HL-60 (cell line): Measurements from ENCODE around the gene ZNRF2.

ENCODE experiments used
- DNase-seq, 2 experiments: peaks; one replicate each; pipeline ENCODE4 v3.0.0-alpha.2; 2010 to 2020; ENCODE audit warnings: low read depth in 1 of 2, low spot score in 1 of 2
- H3K27ac ChIP-seq: fragments of 250-450 bp; sonication (Bioruptor Pico); replicated peaks from 2 replicates; pipeline ENCODE4 v1.5.1; 2020; ENCODE audit warnings: mild to moderate bottlenecking, moderate library complexity
- H3K27me3 ChIP-seq: fragments of 250-450 bp; sonication (Bioruptor Pico); 2 replicates; pipeline ENCODE4 v1.5.1; 2021; ENCODE audit warnings: mild to moderate bottlenecking, moderate library complexity; ENCODE audit not compliant: insufficient read depth, poor library complexity, severe bottlenecking
- H3K4me3 ChIP-seq: replicated peaks from 2 replicates; pipeline ENCODE4 v1.5.1; 2011; ENCODE audit warnings: mild to moderate bottlenecking, control low read depth, low read length; ENCODE audit not compliant: insufficient read depth
- GABPA ChIP-seq: IDR thresholded peaks from 2 replicates; pipeline ENCODE4 v1.6.1; 2012; ENCODE audit warnings: low read depth
- POLR2AphosphoS5 ChIP-seq: IDR thresholded peaks from 2 replicates; pipeline ENCODE4 v1.6.1; 2012; ENCODE audit warnings: low read depth
- SPI1 ChIP-seq: IDR thresholded peaks from 2 replicates; pipeline ENCODE4 v1.6.1; 2012; ENCODE audit warnings: low read depth, mild to moderate bottlenecking, borderline replicate concordance
- TF ChIP-seq, protein P1 (sequence below): IDR thresholded peaks from one replicate; pipeline ENCODE4 v1.5.1; 2011; ENCODE audit warnings: low read length, control low read depth, inconsistent platforms; ENCODE audit not compliant: insufficient read depth
- TF ChIP-seq, protein P2 (sequence below): IDR thresholded peaks from 2 replicates; pipeline ENCODE4 v1.6.1; 2012; ENCODE audit warnings: low read depth; ENCODE audit not compliant: insufficient replicate concordance

The ZNRF2 gene

DNA sequence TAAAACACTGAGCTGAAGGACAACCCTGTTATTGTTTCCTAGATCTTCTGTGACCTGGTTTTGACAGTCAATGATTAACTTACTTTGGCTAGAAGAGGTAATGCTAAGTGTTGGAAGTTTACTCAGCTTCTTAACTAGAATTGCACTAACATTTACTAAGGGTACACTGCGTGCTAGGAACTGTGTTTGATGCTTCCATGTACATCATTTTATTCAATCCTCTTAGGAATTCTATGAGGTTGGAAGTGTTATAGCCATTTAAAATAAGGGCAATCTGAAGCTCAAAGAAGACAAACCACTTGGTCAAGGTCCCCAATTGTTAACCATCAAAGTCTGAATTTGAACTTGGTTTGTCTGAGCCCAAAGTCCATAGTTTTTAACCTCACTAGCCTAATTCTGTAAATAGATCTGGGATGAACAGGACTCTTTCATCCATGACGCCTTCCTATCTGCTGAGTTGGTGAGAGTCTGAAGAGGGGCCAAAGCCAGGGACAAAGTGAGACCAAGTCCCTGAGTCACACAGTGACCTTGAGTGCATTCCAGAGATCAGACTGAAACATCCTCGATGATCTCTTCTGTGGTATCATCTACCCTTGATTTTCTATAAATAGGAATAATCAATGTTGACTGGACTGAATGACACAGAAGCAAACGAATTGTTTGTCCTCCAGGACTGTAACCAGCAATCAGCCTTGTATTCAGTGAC is 29.2 kb upstream of the ZNRF2 start:
- Histone ChIP-seq H3K27me3 (no peaks in the 10 kb centered on the region), H3K27ac (no peak overlapping the region), H3K4me3 (no peak overlapping the region)
- DNase-seq = no peak
- no peak for TF ChIP-seq POLR2AphosphoS5
- TF ChIP-seq, protein P1, sequence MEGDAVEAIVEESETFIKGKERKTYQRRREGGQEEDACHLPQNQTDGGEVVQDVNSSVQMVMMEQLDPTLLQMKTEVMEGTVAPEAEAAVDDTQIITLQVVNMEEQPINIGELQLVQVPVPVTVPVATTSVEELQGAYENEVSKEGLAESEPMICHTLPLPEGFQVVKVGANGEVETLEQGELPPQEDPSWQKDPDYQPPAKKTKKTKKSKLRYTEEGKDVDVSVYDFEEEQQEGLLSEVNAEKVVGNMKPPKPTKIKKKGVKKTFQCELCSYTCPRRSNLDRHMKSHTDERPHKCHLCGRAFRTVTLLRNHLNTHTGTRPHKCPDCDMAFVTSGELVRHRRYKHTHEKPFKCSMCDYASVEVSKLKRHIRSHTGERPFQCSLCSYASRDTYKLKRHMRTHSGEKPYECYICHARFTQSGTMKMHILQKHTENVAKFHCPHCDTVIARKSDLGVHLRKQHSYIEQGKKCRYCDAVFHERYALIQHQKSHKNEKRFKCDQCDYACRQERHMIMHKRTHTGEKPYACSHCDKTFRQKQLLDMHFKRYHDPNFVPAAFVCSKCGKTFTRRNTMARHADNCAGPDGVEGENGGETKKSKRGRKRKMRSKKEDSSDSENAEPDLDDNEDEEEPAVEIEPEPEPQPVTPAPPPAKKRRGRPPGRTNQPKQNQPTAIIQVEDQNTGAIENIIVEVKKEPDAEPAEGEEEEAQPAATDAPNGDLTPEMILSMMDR = no peak
- no peak for TF ChIP-seq SPI1

DNA sequence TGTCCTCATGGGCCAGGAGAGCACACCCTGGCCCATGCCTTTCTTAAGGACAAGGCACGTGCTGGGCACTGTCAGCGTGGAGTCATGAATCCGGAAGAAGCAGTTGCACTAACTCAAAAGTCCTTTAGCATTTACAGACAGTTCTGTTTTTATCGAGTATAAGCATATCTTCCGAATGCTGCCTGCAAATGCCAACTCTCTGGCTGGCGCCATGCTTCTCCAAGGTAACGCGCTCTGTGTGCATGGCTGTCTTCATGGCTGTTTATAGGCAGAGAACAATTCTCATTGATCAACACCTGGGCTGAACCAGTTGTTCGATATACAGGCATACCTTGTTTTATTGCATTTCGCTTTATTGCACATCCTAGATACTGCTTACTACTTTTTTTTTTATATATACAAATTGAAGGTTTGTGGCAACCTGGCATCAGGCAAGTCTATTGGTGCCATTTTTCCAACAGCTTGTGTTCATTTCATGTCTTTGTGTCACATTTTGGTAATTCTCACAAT is 28.0 kb upstream of the ZNRF2 start:
- no peaks in the 10 kb centered on the region for H3K27me3 ChIP-seq
- no peak overlapping the region for H3K4me3 ChIP-seq
- H3K27ac ChIP-seq = no peak overlapping the region
- no peak for TF ChIP-seq POLR2AphosphoS5
- TF ChIP-seq SPI1 = no peak
- TF ChIP-seq, protein P2, sequence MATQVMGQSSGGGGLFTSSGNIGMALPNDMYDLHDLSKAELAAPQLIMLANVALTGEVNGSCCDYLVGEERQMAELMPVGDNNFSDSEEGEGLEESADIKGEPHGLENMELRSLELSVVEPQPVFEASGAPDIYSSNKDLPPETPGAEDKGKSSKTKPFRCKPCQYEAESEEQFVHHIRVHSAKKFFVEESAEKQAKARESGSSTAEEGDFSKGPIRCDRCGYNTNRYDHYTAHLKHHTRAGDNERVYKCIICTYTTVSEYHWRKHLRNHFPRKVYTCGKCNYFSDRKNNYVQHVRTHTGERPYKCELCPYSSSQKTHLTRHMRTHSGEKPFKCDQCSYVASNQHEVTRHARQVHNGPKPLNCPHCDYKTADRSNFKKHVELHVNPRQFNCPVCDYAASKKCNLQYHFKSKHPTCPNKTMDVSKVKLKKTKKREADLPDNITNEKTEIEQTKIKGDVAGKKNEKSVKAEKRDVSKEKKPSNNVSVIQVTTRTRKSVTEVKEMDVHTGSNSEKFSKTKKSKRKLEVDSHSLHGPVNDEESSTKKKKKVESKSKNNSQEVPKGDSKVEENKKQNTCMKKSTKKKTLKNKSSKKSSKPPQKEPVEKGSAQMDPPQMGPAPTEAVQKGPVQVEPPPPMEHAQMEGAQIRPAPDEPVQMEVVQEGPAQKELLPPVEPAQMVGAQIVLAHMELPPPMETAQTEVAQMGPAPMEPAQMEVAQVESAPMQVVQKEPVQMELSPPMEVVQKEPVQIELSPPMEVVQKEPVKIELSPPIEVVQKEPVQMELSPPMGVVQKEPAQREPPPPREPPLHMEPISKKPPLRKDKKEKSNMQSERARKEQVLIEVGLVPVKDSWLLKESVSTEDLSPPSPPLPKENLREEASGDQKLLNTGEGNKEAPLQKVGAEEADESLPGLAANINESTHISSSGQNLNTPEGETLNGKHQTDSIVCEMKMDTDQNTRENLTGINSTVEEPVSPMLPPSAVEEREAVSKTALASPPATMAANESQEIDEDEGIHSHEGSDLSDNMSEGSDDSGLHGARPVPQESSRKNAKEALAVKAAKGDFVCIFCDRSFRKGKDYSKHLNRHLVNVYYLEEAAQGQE = no peak
- TF ChIP-seq, protein P1 = no peak
- TF ChIP-seq GABPA = no peak
- no peak for DNase-seq

DNA sequence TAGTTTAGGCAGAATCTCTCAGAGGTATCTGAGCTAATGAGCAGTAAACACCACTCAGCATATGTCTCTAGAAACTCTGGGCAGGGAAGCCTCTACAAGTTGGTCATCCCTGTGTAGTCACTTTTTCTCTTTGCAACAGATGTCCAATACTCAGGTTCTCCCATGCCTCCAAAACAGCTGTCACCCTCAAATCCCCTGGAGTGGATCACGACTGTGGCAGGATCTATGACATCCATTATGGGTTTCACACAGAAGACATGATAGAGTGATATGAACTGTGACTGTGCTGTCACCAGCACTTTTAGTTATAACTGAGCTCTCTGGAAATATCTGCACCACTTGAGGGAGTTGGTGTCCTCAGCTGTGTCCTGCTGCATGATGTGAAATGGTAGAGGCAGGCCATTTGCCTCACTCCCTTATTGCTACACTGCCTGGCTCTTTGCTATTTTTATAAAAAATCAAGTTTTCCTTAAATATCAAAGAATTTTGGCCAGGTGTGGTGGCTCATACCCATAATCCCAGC is 24.1 kb upstream of the ZNRF2 start:
- DNase-seq = no peak
- H3K27me3 ChIP-seq = no peaks in the 10 kb centered on the region

More for the DNA sequence above, 24.1 kb upstream of the ZNRF2 start:
- no peak overlapping the region for H3K27ac ChIP-seq
- H3K4me3 ChIP-seq = no peak overlapping the region
- TF ChIP-seq SPI1 (no peak), GABPA (no peak), POLR2AphosphoS5 (no peak)
- TF ChIP-seq, protein P1 = no peak
- TF ChIP-seq, protein P2 = no peak
